ENCODE results near the gene UQCR10. TPM values are rescaled to one million over a fixed set of nuclear protein-coding genes. Genes with fewer than 3 reads are reported as not detected.

UQCR10 gene
- total RNA-seq, 3 donors from 2014 or later (not counting 1 experiment from before 2014, with no cell fraction given): 33.6 to 40.8 (median 35.4) TPM

DNA sequence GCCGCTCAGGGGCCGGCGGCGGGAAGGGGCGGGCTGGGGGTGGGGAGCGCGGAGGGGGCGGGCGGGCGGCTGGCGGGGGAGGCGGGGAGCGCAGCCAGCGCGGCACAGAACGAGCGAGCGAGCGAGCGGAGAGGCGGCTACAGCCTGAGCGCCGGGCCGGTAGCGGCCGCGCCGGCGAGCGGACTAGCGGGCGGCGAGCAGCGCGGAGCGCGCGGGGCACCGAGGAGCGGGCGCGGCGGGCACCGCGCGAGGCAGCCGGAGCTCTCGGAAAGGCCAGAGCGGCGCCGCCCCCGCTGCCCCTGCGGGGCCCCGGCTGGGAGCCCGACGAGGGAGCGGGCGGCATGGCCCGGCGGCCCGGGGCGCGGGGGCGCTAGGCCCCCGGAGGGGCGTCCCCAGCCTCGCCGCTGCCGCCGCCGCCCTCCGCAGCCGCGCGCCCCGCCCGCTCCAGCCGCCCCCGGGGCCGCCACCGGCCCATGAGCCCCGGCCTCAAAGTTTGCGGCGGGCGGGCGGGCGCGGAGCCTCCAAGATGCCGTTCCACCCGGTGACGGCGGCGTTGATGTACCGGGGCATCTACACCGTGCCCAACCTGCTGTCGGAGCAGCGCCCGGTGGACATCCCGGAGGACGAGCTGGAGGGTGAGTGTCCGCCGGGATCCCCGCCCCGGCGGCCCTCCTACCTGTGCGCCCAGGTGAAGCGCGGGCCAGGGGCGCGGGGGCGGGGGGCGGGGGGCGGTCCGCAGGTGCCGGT is 47.1 kb upstream of the UQCR10 start, which contains the start of gene CABP7:
Gene CABP7, plus strand, starts transcription at position 105 of the 747 bp plus-strand sequence. Its CDS starts 422 bp downstream, at position 527.
- H3K27me3 ChIP-seq (ENCODE audit: control insufficient read depth, insufficient read depth, low read length): peaks cover 20% of the 10 kb centered on the region
- H3K9me3 ChIP-seq (ENCODE audit: control insufficient read depth, insufficient read depth, low read length): no peaks in the 10 kb centered on the region
- H3K4me3 ChIP-seq (ENCODE audit: low read length): no peak within 1 kb of the TSS
- Mint-ChIP-seq H3K4me3 (no peak within 1 kb of the TSS), H3K27ac (no peak within 1 kb of the TSS), H3K9me3 (no peaks in the 10 kb centered on the region), H3K4me1 (peaks cover 0 to 5% of the 10 kb centered on the region in 2 donors), H3K27me3 (ENCODE audit: low read depth in 2 of 2) (peaks cover 22 to 34% of the 10 kb centered on the region in 2 donors), H3K36me3 (no peaks in the 10 kb centered on the region)
- DNase-seq (no peak), ATAC-seq (peak in 1 of 3 donors; percentile 26)
- intact Hi-C loops (cut with micrococcal nuclease): no loop called here
- H3K4me1 ChIP-seq (ENCODE audit: control insufficient read depth, insufficient read depth, low read length): peaks cover 3% of the 10 kb centered on the region
- TF ChIP-seq, protein P1, sequence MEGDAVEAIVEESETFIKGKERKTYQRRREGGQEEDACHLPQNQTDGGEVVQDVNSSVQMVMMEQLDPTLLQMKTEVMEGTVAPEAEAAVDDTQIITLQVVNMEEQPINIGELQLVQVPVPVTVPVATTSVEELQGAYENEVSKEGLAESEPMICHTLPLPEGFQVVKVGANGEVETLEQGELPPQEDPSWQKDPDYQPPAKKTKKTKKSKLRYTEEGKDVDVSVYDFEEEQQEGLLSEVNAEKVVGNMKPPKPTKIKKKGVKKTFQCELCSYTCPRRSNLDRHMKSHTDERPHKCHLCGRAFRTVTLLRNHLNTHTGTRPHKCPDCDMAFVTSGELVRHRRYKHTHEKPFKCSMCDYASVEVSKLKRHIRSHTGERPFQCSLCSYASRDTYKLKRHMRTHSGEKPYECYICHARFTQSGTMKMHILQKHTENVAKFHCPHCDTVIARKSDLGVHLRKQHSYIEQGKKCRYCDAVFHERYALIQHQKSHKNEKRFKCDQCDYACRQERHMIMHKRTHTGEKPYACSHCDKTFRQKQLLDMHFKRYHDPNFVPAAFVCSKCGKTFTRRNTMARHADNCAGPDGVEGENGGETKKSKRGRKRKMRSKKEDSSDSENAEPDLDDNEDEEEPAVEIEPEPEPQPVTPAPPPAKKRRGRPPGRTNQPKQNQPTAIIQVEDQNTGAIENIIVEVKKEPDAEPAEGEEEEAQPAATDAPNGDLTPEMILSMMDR (IDR thresholded peaks at IDR 0.05): no peak
- WGBS (ENCODE audit: insufficient coverage): 1% methylated on average over 107 of the region's 115 CpGs
- no peak within 1 kb of the TSS for H3K27ac ChIP-seq (ENCODE audit: low read length)
- no peaks in the 10 kb centered on the region for H3K36me3 ChIP-seq (ENCODE audit: control insufficient read depth, insufficient read depth, low read length)

DNA sequence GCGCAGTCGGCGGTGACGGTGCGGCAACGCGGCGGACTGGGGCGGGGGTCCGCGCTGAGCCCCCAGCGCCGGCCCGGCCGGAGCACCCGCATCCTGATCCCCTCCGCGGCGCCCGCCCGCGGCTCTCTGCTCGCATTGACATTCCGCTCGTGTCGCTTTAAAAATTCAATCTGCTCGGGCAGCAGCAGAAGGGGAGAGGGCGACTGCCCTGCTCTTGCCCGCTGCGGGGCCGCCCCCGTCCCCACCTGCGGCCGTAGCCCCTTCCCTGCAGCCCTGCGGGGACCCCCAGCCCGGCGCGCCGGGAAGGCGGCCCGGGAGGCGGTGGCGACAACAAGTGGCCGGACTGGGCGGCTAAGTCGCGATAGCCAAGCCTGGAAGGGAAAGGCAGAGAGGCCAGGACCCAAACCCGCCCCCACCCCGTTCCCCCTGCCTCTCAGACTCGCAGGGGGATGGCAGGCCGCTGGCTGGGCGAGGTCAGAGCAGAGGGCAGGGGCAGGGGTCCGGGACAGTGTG is 46.3 kb upstream of the UQCR10 start:
- ATAC-seq (no peak), DNase-seq (no peak)
- no peaks in the 10 kb centered on the region for H3K9me3 ChIP-seq (ENCODE audit: control insufficient read depth, insufficient read depth, low read length)
- Mint-ChIP-seq H3K4me3 (no peak overlapping the region), H3K9me3 (no peaks in the 10 kb centered on the region), H3K27me3 (ENCODE audit: low read depth in 2 of 2) (peaks cover 22 to 33% of the 10 kb centered on the region in 2 donors), H3K27ac (no peak overlapping the region), H3K4me1 (peaks cover 0 to 5% of the 10 kb centered on the region in 2 donors), H3K36me3 (no peaks in the 10 kb centered on the region)
- H3K4me1 ChIP-seq (ENCODE audit: control insufficient read depth, insufficient read depth, low read length): peaks cover 3% of the 10 kb centered on the region
- intact Hi-C loops (cut with micrococcal nuclease): no loop called here
- no peak overlapping the region for H3K4me3 ChIP-seq (ENCODE audit: low read length)
- WGBS (ENCODE audit: insufficient coverage): 9% methylated on average over 53 of the region's 53 CpGs
- H3K27ac ChIP-seq (ENCODE audit: low read length): no peak overlapping the region
- no peaks in the 10 kb centered on the region for H3K36me3 ChIP-seq (ENCODE audit: control insufficient read depth, insufficient read depth, low read length)
- peaks cover 20% of the 10 kb centered on the region for H3K27me3 ChIP-seq (ENCODE audit: control insufficient read depth, insufficient read depth, low read length)
- TF ChIP-seq, protein P1 (IDR thresholded peaks at IDR 0.05): no peak

DNA sequence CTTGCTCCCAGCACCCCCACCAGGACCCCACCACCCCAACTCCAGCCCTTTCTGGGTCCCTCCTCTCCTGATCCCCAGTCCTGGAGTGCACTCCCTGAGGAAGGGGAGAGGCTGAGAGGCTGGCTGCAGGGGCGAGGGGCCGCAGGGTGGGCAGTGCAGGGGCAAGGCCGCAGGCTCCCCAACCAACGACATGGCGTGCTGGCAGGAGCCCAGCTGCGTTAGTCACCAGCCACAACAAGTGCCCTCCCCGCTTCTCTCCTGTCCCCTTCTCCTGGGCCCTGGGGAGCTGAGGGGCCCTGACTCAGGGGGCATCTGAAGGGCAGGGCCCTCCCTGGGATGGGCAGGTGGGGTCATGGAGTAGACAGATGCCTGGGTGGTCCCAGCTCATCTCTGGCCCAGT is 45.0 kb upstream of the UQCR10 start:
- Histone ChIP-seq H3K4me3 (ENCODE audit: low read length) (no peak overlapping the region), H3K27ac (ENCODE audit: low read length) (no peak overlapping the region), H3K36me3 (ENCODE audit: control insufficient read depth, insufficient read depth, low read length) (no peaks in the 10 kb centered on the region), H3K9me3 (ENCODE audit: control insufficient read depth, insufficient read depth, low read length) (no peaks in the 10 kb centered on the region), H3K4me1 (ENCODE audit: control insufficient read depth, insufficient read depth, low read length) (peaks cover 3% of the 10 kb centered on the region), H3K27me3 (ENCODE audit: control insufficient read depth, insufficient read depth, low read length) (peaks cover 20% of the 10 kb centered on the region)
- no peaks in the 10 kb centered on the region for H3K9me3 Mint-ChIP-seq
- H3K27ac Mint-ChIP-seq: no peak overlapping the region
- H3K4me3 Mint-ChIP-seq: no peak overlapping the region
- no peaks in the 10 kb centered on the region for H3K36me3 Mint-ChIP-seq
- ATAC-seq: no peak
- WGBS (ENCODE audit: insufficient coverage): 92% methylated on average over 7 of the region's 7 CpGs
- intact Hi-C loops (cut with micrococcal nuclease): no loop called here
- TF ChIP-seq, protein P1 (IDR thresholded peaks at IDR 0.05): no peak
- no peak for DNase-seq
- H3K27me3 Mint-ChIP-seq (ENCODE audit: low read depth in 2 of 2): peaks cover 17 to 25% of the 10 kb centered on the region in 2 donors
- peaks cover 0 to 5% of the 10 kb centered on the region in 2 donors for H3K4me1 Mint-ChIP-seq
